KBM-7 (cell line): Measurements from ENCODE around the gene RAPGEF5.

Experiments
- DNase-seq: peaks from one replicate; pipeline ENCODE4 v3.0.0-alpha.2; 2015
- in situ Hi-C: fragments of 300-500 bp; cut with MboI; formaldehyde crosslinking; loops from 2 replicates; pipeline ENCODE4 v1.14.3; 2020; ENCODE audit warnings: low sequenced_read_pairs, low pct_unique_long_range_greater_than_20kb, mixed read lengths

The RAPGEF5 gene

GRCh38 chr7:22278660-22279059 lies 78.3 kb downstream of the RAPGEF5 start:
- in situ Hi-C loops: no loop called here
- no peak for DNase-seq

- no peak for DNase-seq
- in situ Hi-C loops: no loop called here
Measured at GRCh38 chr7:22277375-22277774, 79.6 kb downstream of the RAPGEF5 start.

- in situ Hi-C loops: no loop called here
- DNase-seq: no peak
Measured at GRCh38 chr7:22275661-22276060, 81.3 kb downstream of the RAPGEF5 start.

- in situ Hi-C loops: no loop called here
- DNase-seq: no peak
Measured at GRCh38 chr7:22271311-22271710, 85.6 kb downstream of the RAPGEF5 start.

- in situ Hi-C loops: no loop called here
- DNase-seq: no peak
Measured at GRCh38 chr7:22270371-22270770, 86.6 kb downstream of the RAPGEF5 start.

- no peak for DNase-seq
- in situ Hi-C loops: no loop called here
Measured at GRCh38 chr7:22269963-22270362, 87.0 kb downstream of the RAPGEF5 start.

- in situ Hi-C loops: no loop called here
- no peak for DNase-seq
Measured at GRCh38 chr7:22268884-22269421, 88.0 kb downstream of the RAPGEF5 start.

- DNase-seq: no peak
- in situ Hi-C loops: no loop called here
Measured at GRCh38 chr7:22267930-22268615, 88.9 kb downstream of the RAPGEF5 start.

GRCh38 chr7:22262538-22262937 lies 94.4 kb downstream of the RAPGEF5 start:
- DNase-seq: no peak
- in situ Hi-C loops: no loop called here

- DNase-seq: no peak
- in situ Hi-C loops: no loop called here
Measured at GRCh38 chr7:22256541-22257096, 100.3 kb downstream of the RAPGEF5 start.

GRCh38 chr7:22255834-22256233 lies 101.1 kb downstream of the RAPGEF5 start:
- no peak for DNase-seq
- in situ Hi-C loops: no loop called here

GRCh38 chr7:22255342-22255741 lies 101.6 kb downstream of the RAPGEF5 start:
- no peak for DNase-seq
- in situ Hi-C loops: no loop called here

- in situ Hi-C loops: no loop called here
- DNase-seq: no peak
Measured at GRCh38 chr7:22252936-22253536, 103.9 kb downstream of the RAPGEF5 start.

- in situ Hi-C loops: no loop called here
- no peak for DNase-seq
Measured at GRCh38 chr7:22252016-22252415, 104.9 kb downstream of the RAPGEF5 start.

- in situ Hi-C loops: no loop called here
- DNase-seq: no peak
Measured at GRCh38 chr7:22251281-22251680, 105.7 kb downstream of the RAPGEF5 start.

- in situ Hi-C loops: no loop called here
- DNase-seq: no peak
Measured at GRCh38 chr7:22250390-22250789, 106.6 kb downstream of the RAPGEF5 start.

GRCh38 chr7:22248111-22248809 lies 108.7 kb downstream of the RAPGEF5 start:
- in situ Hi-C loops: no loop called here
- no peak for DNase-seq

GRCh38 chr7:22241805-22242390 lies 115.1 kb downstream of the RAPGEF5 start:
- in situ Hi-C loops: no loop called here
- no peak for DNase-seq

- no peak for DNase-seq
- in situ Hi-C loops: no loop called here
Measured at GRCh38 chr7:22240904-22241571, 115.9 kb downstream of the RAPGEF5 start.
